ENCODE results near the gene CDK16. TPM values are rescaled to one million over a fixed set of nuclear protein-coding genes. Genes with fewer than 3 reads are reported as not detected.

Gene CDK16
- total and polyA plus RNA-seq, 4 donors = 76.6 to 216 (median 139) TPM

DNA sequence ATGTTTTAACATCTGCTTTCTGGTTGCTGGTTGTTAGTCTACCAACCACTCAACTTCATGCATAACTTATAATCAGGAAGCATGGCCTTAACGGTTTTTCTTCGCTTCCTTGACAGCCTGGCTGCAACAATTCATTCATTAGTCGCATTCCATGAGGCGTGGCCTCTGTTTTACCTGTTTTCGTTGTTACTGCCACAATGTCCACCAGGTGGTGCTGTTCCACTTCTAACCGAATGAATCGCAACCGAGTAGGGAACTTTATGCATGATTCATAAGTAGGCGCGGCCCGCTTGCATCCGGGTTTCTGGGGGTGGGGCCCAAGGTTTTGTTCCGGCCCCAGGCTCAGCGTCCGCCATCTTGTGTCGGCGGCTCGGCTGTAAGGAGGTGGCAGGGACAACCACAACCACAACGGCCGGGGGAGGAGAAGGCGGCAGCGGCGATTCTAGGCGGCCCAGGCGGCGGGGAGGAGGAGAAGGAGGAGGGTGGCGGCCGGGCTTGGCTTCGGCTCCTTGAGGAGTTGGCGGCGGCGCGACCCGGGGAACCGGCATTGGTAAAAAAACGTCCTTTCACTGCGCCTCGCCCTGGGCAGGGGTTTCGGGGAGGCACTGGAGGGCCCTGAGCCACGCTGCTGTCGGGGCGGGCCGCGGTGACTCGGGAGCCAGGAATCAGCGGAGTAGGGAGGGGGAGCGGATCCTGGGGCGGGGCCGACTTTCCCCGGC lies 24.8 kb upstream of the CDK16 start, which contains the start of gene UBA1:
Gene UBA1 (plus strand): TSS at position 355 of the 719 bp plus-strand sequence. CDS start 4,974 bp downstream, outside the sequence.
- H3K27ac ChIP-seq (ENCODE audit: low read depth, low read length) = peak within 1 kb of the TSS; percentile 91
- under 1% methylated on average over 50 of the region's 50 CpGs for WGBS (ENCODE audit: insufficient coverage)
- peaks cover 55% of the 10 kb centered on the region for H3K4me1 ChIP-seq (ENCODE audit: control insufficient read depth, insufficient read depth, low read length)

DNA sequence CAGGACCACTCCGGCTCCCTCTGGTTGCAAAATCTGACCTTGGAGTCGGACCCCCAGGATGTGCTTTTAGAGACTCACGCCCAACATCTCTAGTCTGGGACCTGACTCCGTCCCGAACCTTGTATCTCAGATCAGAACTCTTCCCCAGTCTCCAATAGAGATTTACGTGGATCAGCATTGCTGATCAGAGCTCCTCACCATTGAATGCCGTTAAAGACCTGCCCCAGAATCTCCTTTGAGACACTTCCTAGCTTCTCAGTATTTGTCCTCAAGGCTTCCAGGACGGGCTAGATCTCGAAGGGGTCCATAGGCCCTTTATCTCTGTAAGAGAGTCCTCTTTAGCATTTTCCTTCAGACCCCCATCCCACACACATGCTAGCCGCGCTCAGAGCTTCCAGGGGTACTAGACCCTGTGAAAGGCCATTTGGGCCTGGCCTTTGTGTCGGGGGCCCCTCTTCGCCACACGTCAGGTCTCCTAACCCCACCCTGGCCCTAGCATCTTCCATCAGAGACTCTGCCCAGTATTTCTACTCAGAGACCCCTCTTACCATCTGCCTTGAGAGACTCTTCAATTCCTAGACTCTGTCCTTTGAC lies 24.2 kb upstream of the CDK16 start:
- Histone ChIP-seq H3K27ac (ENCODE audit: low read depth, low read length) (peak overlapping the region; percentile 91), H3K4me3 (ENCODE audit: low read depth, low read length) (peak overlapping the region; percentile 88), H3K36me3 (ENCODE audit: control insufficient read depth, insufficient read depth, low read length) (peaks cover 23% of the 10 kb centered on the region), H3K4me1 (ENCODE audit: control insufficient read depth, insufficient read depth, low read length) (peaks cover 55% of the 10 kb centered on the region), H3K9me3 (ENCODE audit: control insufficient read depth, insufficient read depth, low read length) (no peaks in the 10 kb centered on the region), H3K27me3 (ENCODE audit: control insufficient read depth, insufficient read depth, low read length) (peaks cover 20% of the 10 kb centered on the region)
- WGBS (ENCODE audit: insufficient coverage) = 11% methylated on average over 14 of the region's 14 CpGs
- DNase-seq (ENCODE audit: low read depth in 4 of 6, low spot score in 6 of 6) = peak in 1 of 6 donors; percentile 16

More for the DNA sequence above, 24.8 kb upstream of the CDK16 start, which contains the start of gene UBA1:
- DNase-seq (ENCODE audit: low read depth in 4 of 6, low spot score in 6 of 6) = peak; percentile 78 to 99 (median 98)
- Histone ChIP-seq H3K4me3 (ENCODE audit: low read depth, low read length) (peak within 1 kb of the TSS; percentile 88), H3K36me3 (ENCODE audit: control insufficient read depth, insufficient read depth, low read length) (peaks cover 16% of the 10 kb centered on the region), H3K9me3 (ENCODE audit: control insufficient read depth, insufficient read depth, low read length) (no peaks in the 10 kb centered on the region), H3K27me3 (ENCODE audit: control insufficient read depth, insufficient read depth, low read length) (peaks cover 22% of the 10 kb centered on the region)

DNA sequence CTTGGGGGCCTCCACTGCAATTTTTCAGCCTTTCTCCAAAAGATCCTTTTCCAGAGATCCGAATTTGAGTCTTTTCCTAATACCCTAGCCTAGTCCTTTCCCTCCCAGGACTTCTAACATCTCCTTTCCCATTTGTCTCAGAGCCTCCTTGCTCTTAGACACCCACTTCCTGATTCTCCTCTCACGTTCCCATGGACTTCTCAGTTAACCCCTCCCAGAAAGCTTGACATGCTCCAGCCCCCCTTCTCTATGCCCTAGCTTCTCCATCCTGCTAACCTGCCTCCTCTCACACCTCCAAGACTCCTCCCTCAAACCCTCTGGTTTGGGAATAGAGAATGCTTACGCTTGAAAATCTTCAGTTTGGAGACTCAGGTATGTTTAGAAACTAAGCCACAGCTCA lies 22.4 kb upstream of the CDK16 start:
- Histone ChIP-seq H3K9me3 (ENCODE audit: control insufficient read depth, insufficient read depth, low read length) (no peaks in the 10 kb centered on the region), H3K27ac (ENCODE audit: low read depth, low read length) (no peak overlapping the region), H3K27me3 (ENCODE audit: control insufficient read depth, insufficient read depth, low read length) (peaks cover 7% of the 10 kb centered on the region), H3K36me3 (ENCODE audit: control insufficient read depth, insufficient read depth, low read length) (peaks cover 41% of the 10 kb centered on the region), H3K4me1 (ENCODE audit: control insufficient read depth, insufficient read depth, low read length) (peaks cover 44% of the 10 kb centered on the region), H3K4me3 (ENCODE audit: low read depth, low read length) (no peak overlapping the region)
- 64% methylated on average over 2 of the region's 3 CpGs for WGBS (ENCODE audit: insufficient coverage)
- DNase-seq (ENCODE audit: low read depth in 4 of 6, low spot score in 6 of 6) = no peak

- H3K4me3 ChIP-seq (ENCODE audit: low read depth, low read length) = no peak overlapping the region
- H3K27ac ChIP-seq (ENCODE audit: low read depth, low read length) = no peak overlapping the region
- H3K36me3 ChIP-seq (ENCODE audit: control insufficient read depth, insufficient read depth, low read length) = peaks cover 55% of the 10 kb centered on the region
- H3K27me3 ChIP-seq (ENCODE audit: control insufficient read depth, insufficient read depth, low read length) = no peaks in the 10 kb centered on the region
- DNase-seq (ENCODE audit: low read depth in 4 of 6, low spot score in 6 of 6) = no peak
- peaks cover 38% of the 10 kb centered on the region for H3K4me1 ChIP-seq (ENCODE audit: control insufficient read depth, insufficient read depth, low read length)
- 66% methylated on average over 5 of the region's 7 CpGs for WGBS (ENCODE audit: insufficient coverage)
- no peaks in the 10 kb centered on the region for H3K9me3 ChIP-seq (ENCODE audit: control insufficient read depth, insufficient read depth, low read length)
Measured at GRCh38 chrX:47197526-47197925, 21.0 kb upstream of the CDK16 start.

DNA sequence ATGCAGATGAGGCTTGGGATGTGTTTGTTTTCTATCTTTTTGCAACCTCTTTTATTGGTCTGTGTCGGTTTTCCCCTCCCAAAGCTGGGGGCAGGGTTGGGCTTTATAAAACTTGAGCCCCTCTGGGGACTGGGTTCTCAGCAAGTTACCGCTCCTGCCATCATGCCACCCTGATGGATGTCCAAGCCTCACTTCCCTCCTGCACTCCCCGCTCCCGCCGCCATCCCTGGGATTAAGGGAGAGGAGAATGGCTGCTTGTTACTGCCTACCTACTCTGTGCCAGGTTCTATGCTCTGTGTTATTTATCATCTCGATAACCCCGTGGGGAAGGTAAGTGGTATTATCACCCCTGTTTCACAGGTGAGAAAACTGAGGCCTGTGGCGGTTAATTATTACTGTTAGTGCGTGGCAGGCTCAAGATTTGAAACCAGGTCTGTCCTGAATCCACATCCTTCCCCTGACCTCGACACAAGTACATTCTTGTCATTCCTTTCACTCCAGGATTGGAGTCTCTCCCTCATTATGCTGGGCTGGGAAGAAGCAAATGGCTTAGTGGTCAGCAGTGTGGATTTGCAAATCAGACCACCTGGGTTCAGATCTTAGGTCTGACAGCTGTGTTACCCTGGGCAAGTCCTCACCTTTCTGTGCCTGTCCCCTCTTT lies 20.3 kb upstream of the CDK16 start:
- no peak overlapping the region for H3K27ac ChIP-seq (ENCODE audit: low read depth, low read length)
- no peaks in the 10 kb centered on the region for H3K9me3 ChIP-seq (ENCODE audit: control insufficient read depth, insufficient read depth, low read length)
- peaks cover 62% of the 10 kb centered on the region for H3K36me3 ChIP-seq (ENCODE audit: control insufficient read depth, insufficient read depth, low read length)
- peaks cover 34% of the 10 kb centered on the region for H3K4me1 ChIP-seq (ENCODE audit: control insufficient read depth, insufficient read depth, low read length)
- H3K4me3 ChIP-seq (ENCODE audit: low read depth, low read length) = no peak overlapping the region
- H3K27me3 ChIP-seq (ENCODE audit: control insufficient read depth, insufficient read depth, low read length) = no peaks in the 10 kb centered on the region
- no peak for DNase-seq (ENCODE audit: low read depth in 4 of 6, low spot score in 6 of 6)
- no CpG with 5 or more reads among the region's 10 CpGs for WGBS (ENCODE audit: insufficient coverage)

GRCh38 chrX:47198687-47199080 lies 19.8 kb upstream of the CDK16 start:
- Histone ChIP-seq H3K27me3 (ENCODE audit: control insufficient read depth, insufficient read depth, low read length) (peaks cover 2% of the 10 kb centered on the region), H3K27ac (ENCODE audit: low read depth, low read length) (no peak overlapping the region), H3K36me3 (ENCODE audit: control insufficient read depth, insufficient read depth, low read length) (peaks cover 67% of the 10 kb centered on the region), H3K9me3 (ENCODE audit: control insufficient read depth, insufficient read depth, low read length) (no peaks in the 10 kb centered on the region), H3K4me3 (ENCODE audit: low read depth, low read length) (no peak overlapping the region), H3K4me1 (ENCODE audit: control insufficient read depth, insufficient read depth, low read length) (peaks cover 31% of the 10 kb centered on the region)
- WGBS (ENCODE audit: insufficient coverage) = 98% methylated on average over 8 of the region's 15 CpGs
- no peak for DNase-seq (ENCODE audit: low read depth in 4 of 6, low spot score in 6 of 6)

GRCh38 chrX:47199286-47199685 lies 19.2 kb upstream of the CDK16 start:
- no peak overlapping the region for H3K27ac ChIP-seq (ENCODE audit: low read depth, low read length)

GRCh38 chrX:47200385-47201150 lies 17.9 kb upstream of the CDK16 start:
- Histone ChIP-seq H3K4me3 (ENCODE audit: low read depth, low read length) (no peak overlapping the region), H3K27me3 (ENCODE audit: control insufficient read depth, insufficient read depth, low read length) (peaks cover 2% of the 10 kb centered on the region), H3K9me3 (ENCODE audit: control insufficient read depth, insufficient read depth, low read length) (no peaks in the 10 kb centered on the region), H3K4me1 (ENCODE audit: control insufficient read depth, insufficient read depth, low read length) (peaks cover 18% of the 10 kb centered on the region), H3K36me3 (ENCODE audit: control insufficient read depth, insufficient read depth, low read length) (peaks cover 80% of the 10 kb centered on the region), H3K27ac (ENCODE audit: low read depth, low read length) (no peak overlapping the region)
- DNase-seq (ENCODE audit: low read depth in 4 of 6, low spot score in 6 of 6) = peak in 1 of 6 donors; percentile 30
- 96% methylated on average over 5 of the region's 9 CpGs for WGBS (ENCODE audit: insufficient coverage)

More at GRCh38 chrX:47199286-47199685, 19.2 kb upstream of the CDK16 start:
- peaks cover 31% of the 10 kb centered on the region for H3K4me1 ChIP-seq (ENCODE audit: control insufficient read depth, insufficient read depth, low read length)
- no peak for DNase-seq (ENCODE audit: low read depth in 4 of 6, low spot score in 6 of 6)
- peaks cover 2% of the 10 kb centered on the region for H3K27me3 ChIP-seq (ENCODE audit: control insufficient read depth, insufficient read depth, low read length)
- H3K36me3 ChIP-seq (ENCODE audit: control insufficient read depth, insufficient read depth, low read length) = peaks cover 73% of the 10 kb centered on the region
- no peaks in the 10 kb centered on the region for H3K9me3 ChIP-seq (ENCODE audit: control insufficient read depth, insufficient read depth, low read length)
- 95% methylated on average over 10 of the region's 10 CpGs for WGBS (ENCODE audit: insufficient coverage)
- H3K4me3 ChIP-seq (ENCODE audit: low read depth, low read length) = no peak overlapping the region

DNA sequence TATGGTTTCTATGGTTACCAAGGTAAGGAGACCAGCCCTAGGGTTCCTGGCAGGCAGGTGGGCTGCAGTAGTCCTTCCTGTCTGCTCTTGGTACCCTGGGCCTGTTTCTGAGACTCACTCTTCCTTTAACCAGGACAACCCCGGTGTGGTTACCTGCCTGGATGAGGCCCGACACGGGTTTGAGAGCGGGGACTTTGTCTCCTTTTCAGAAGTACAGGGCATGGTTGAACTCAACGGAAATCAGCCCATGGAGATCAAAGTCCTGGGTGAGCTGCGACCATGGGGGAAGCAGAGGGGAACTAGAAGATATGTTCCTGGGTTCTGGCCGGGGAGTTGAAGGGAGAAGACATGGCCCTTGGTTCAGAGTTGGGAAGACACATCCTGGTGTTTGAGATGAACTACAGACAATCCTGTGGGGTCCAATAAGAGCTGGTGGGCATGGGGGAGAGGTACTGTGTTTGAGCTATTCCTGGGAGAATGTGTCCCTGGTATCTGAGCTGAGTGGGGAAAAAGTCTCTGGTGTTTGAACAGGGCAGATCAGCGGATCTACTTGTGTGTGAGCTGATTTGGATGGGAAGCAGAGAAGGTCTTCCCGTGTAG lies 17.0 kb upstream of the CDK16 start:
- 95% methylated on average over 8 of the region's 9 CpGs for WGBS (ENCODE audit: insufficient coverage)
- DNase-seq (ENCODE audit: low read depth in 4 of 6, low spot score in 6 of 6) = no peak
- H3K27ac ChIP-seq (ENCODE audit: low read depth, low read length) = no peak overlapping the region
- H3K9me3 ChIP-seq (ENCODE audit: control insufficient read depth, insufficient read depth, low read length) = no peaks in the 10 kb centered on the region
- peaks cover 2% of the 10 kb centered on the region for H3K27me3 ChIP-seq (ENCODE audit: control insufficient read depth, insufficient read depth, low read length)
- H3K4me1 ChIP-seq (ENCODE audit: control insufficient read depth, insufficient read depth, low read length) = peaks cover 17% of the 10 kb centered on the region
- H3K36me3 ChIP-seq (ENCODE audit: control insufficient read depth, insufficient read depth, low read length) = peaks cover 85% of the 10 kb centered on the region
- H3K4me3 ChIP-seq (ENCODE audit: low read depth, low read length) = no peak overlapping the region
